HL-60 (cell line): ENCODE measurements around the gene KCNQ1.

Experiments used
- DNase-seq, 2 experiments: peaks; one replicate each; pipeline ENCODE4 v3.0.0-alpha.2; 2010 to 2020; ENCODE audit warnings: low read depth in 1 of 2, low spot score in 1 of 2
- H3K27ac ChIP-seq: fragments of 250-450 bp; sonication (Bioruptor Pico); replicated peaks from 2 replicates; pipeline ENCODE4 v1.5.1; 2020; ENCODE audit warnings: mild to moderate bottlenecking, moderate library complexity
- H3K27me3 ChIP-seq: fragments of 250-450 bp; sonication (Bioruptor Pico); 2 replicates; pipeline ENCODE4 v1.5.1; 2021; ENCODE audit warnings: mild to moderate bottlenecking, moderate library complexity; ENCODE audit not compliant: insufficient read depth, poor library complexity, severe bottlenecking
- H3K4me3 ChIP-seq: replicated peaks from 2 replicates; pipeline ENCODE4 v1.5.1; 2011; ENCODE audit warnings: mild to moderate bottlenecking, control low read depth, low read length; ENCODE audit not compliant: insufficient read depth
- CTCF ChIP-seq: IDR thresholded peaks from one replicate; pipeline ENCODE4 v1.5.1; 2011; ENCODE audit warnings: low read length, control low read depth, inconsistent platforms; ENCODE audit not compliant: insufficient read depth
- GABPA ChIP-seq: IDR thresholded peaks from 2 replicates; pipeline ENCODE4 v1.6.1; 2012; ENCODE audit warnings: low read depth
- POLR2AphosphoS5 ChIP-seq: IDR thresholded peaks from 2 replicates; pipeline ENCODE4 v1.6.1; 2012; ENCODE audit warnings: low read depth
- REST ChIP-seq: IDR thresholded peaks from 2 replicates; pipeline ENCODE4 v1.6.1; 2012; ENCODE audit warnings: low read depth; ENCODE audit not compliant: insufficient replicate concordance
- SPI1 ChIP-seq: IDR thresholded peaks from 2 replicates; pipeline ENCODE4 v1.6.1; 2012; ENCODE audit warnings: low read depth, mild to moderate bottlenecking, borderline replicate concordance

The KCNQ1 gene

GRCh38 chr11:2421996-2422395 lies 22.8 kb upstream of the KCNQ1 start:
- Histone ChIP-seq H3K4me3 (no peak overlapping the region), H3K27me3 (no peaks in the 10 kb centered on the region), H3K27ac (no peak overlapping the region)
- TF ChIP-seq SPI1 = no peak
- TF ChIP-seq REST = no peak
- no peak for TF ChIP-seq POLR2AphosphoS5
- TF ChIP-seq GABPA = no peak
- TF ChIP-seq CTCF = no peak
- no peak for DNase-seq

GRCh38 chr11:2422461-2423156 lies 22.2 kb upstream of the KCNQ1 start:
- H3K27me3 ChIP-seq = no peaks in the 10 kb centered on the region
- no peak overlapping the region for H3K4me3 ChIP-seq
- no peak for TF ChIP-seq POLR2AphosphoS5
- TF ChIP-seq REST = no peak
- no peak for TF ChIP-seq GABPA
- no peak for TF ChIP-seq SPI1
- no peak for TF ChIP-seq CTCF
- DNase-seq = no peak
- H3K27ac ChIP-seq = no peak overlapping the region

- Histone ChIP-seq H3K27me3 (no peaks in the 10 kb centered on the region), H3K4me3 (no peak overlapping the region), H3K27ac (no peak overlapping the region)
- TF ChIP-seq CTCF (no peak), POLR2AphosphoS5 (no peak), REST (no peak), GABPA (no peak), SPI1 (no peak)
- no peak for DNase-seq
These were observed 21.4 kb upstream of the KCNQ1 start for GRCh38 chr11:2423157-2424025.
